Spleen (tissue), 11 donors: Measurements from ENCODE around the gene POU2F1. TPM values are rescaled to one million over a fixed set of nuclear protein-coding genes. Genes with fewer than 3 reads are reported as not detected.

ENCODE experiments used
- DNase-seq: peaks from one replicate; pipeline ENCODE4 v3.0.0-alpha.2; 2020
- H3K27ac ChIP-seq, 8 donors: fragments of 200-600 bp; sonication (generic) in 7 of 8; 1 replicate in 4 of 8; 2 replicates in 4 of 8; pipeline versions ENCODE4 v1.5.0 to v1.8.0; 2016 to 2021; ENCODE audit warnings: inconsistent platforms in 4 of 8, mild to moderate bottlenecking in 4 of 8, moderate library complexity in 1 of 8
- H3K27me3 ChIP-seq, 7 donors: fragments of 200-600 bp; sonication (generic) in 6 of 7; replicated peaks in 1 of 7; 1 replicate in 4 of 7; 2 replicates in 3 of 7; pipeline versions ENCODE4 v1.5.0 to v1.8.0; 2016 to 2021; ENCODE audit warnings: inconsistent platforms in 3 of 7, mild to moderate bottlenecking in 1 of 7
- H3K36me3 ChIP-seq, 6 donors: fragments of 200-600 bp; sonication (generic) in 5 of 6; 1 replicate in 4 of 6; 2 replicates in 2 of 6; pipeline versions ENCODE4 v1.5.0 to v1.8.0; 2016 to 2021; ENCODE audit warnings: inconsistent platforms in 2 of 6
- H3K4me1 ChIP-seq, 6 donors: fragments of 200-600 bp; sonication (generic) in 5 of 6; 1 replicate in 3 of 6; 2 replicates in 3 of 6; pipeline versions ENCODE4 v1.5.0 to v1.8.0; 2016 to 2021; ENCODE audit warnings: inconsistent platforms in 3 of 6
- H3K4me3 ChIP-seq, 8 donors: fragments of 200-600 bp; sonication (generic) in 7 of 8; 1 replicate in 4 of 8; 2 replicates in 4 of 8; pipeline versions ENCODE4 v1.5.0 to v1.8.0; 2016 to 2021; ENCODE audit warnings: inconsistent platforms in 4 of 8, mild to moderate bottlenecking in 4 of 8, moderate library complexity in 2 of 8
- H3K9me3 ChIP-seq, 8 donors: fragments of 200-600 bp; sonication (generic) in 7 of 8; 1 replicate in 4 of 8; 2 replicates in 4 of 8; pipeline versions ENCODE4 v1.5.0 to v1.8.0; 2016 to 2021; ENCODE audit warnings: inconsistent platforms in 4 of 8
- POLR2A ChIP-seq, 3 donors: fragments of 450-650 bp; IDR thresholded peaks; one replicate each; pipeline ENCODE4 v1.5.1; 2017; ENCODE audit warnings: antibody characterized with exemption in 3 of 3, mild to moderate bottlenecking in 1 of 3
- POLR2AphosphoS5 ChIP-seq, 3 donors: sonication (generic); formaldehyde crosslinking; IDR thresholded peaks; one replicate each; pipeline ENCODE4 v1.5.1; 2017; ENCODE audit warnings: antibody characterized with exemption in 3 of 3
- WGBS, 5 donors: extraction: QIAGEN DNeasy Blood & Tissue Kit in 3 of 5; methylation state at CpG; one replicate each; pipeline versions ENCODE4 v1.1.5 to v1.1.7; 2013 to 2018; 5-methylcytosine and 5-hydroxymethylcytosine counted together
- intact Hi-C: fragments of 100-400 bp; cut with DNase I; formaldehyde crosslinking; loops from one replicate; pipeline ENCODE4 v1.15.0; 2023; ENCODE audit warnings: low total_unique reads
- polyA plus RNA-seq, 3 donors: library from polyadenylated mRNA; stranded (reverse); fragments of 200-250 nt; gene quantifications; one replicate each; pipeline ENCODE4 v1.2.1, GENCODE V29; 2013
- total RNA-seq, 7 donors: library from RNA; depleted of rRNA in 3 of 7; stranded (reverse); fragments of >200 nt in 3 of 7; fragmentation: NEBNext Ultra II Directional in 4 of 7; extraction: Animal tissue kit (Norgen Biotek cat#: 25700) in 4 of 7; gene quantifications; one replicate each; pipeline versions ENCODE4 v1.1.0 to v1.2.1, GENCODE V29; 2016 to 2021
- TF ChIP-seq, protein P1 (sequence below), 11 experiments: fragments of 200-600 bp in 7 of 11; fragments of 450-650 bp in 4 of 11; sonication (generic) in 4 of 11; IDR thresholded peaks in 8 of 11; conservative IDR thresholded peaks in 3 of 11; 1 replicate in 7 of 11; 2 replicates in 4 of 11; pipeline versions ENCODE4 v1.4.0 to v1.8.0; 2016 to 2021; ENCODE audit warnings: antibody characterized with exemption in 11 of 11, inconsistent platforms in 4 of 11, mild to moderate bottlenecking in 1 of 11
- donor health status: healthy with polysubstance abuse.
- donor health status: DM: no; HTN: no; CAD: no; lungs with moderate emphysema.
- donor health status: DM: no; HTN: no; CAD: no.
- donor health status: Bipolar disorder and iron deficiency.
- donor health status: healthy.
- donor health status: DM: no; HTN: no; CAD: no.
- donor health status: DM: yes; HTN: yes; CAD: no.

Gene POU2F1
- total and polyA plus RNA-seq, 10 donors: 1.8 to 60.3 (median 27.4) TPM

DNA sequence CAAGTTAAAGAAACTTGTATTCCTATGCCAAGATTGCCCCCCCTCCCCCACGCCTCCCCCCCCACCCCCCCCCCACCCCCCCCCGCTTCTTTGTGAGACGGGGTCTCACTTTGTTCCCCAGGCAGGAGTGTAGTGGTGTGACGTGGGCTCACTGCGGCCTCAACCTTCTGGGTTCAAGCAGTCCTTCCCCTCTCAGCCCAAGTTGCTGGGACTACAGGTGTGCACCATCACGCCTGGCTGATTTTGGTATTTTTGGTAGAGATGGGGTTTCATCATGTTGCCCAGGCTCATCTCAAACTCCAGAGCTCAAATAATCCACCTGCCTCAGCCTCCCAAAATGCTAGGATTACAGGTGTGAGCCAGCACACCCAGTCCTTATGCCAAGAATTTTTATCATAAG lies 136.6 kb downstream of the POU2F1 start:
- TF ChIP-seq POLR2AphosphoS5 (IDR thresholded peaks at IDR 0.05): no peak
- no peak for TF ChIP-seq POLR2A (IDR thresholded peaks at IDR 0.05)
- TF ChIP-seq, protein P1, sequence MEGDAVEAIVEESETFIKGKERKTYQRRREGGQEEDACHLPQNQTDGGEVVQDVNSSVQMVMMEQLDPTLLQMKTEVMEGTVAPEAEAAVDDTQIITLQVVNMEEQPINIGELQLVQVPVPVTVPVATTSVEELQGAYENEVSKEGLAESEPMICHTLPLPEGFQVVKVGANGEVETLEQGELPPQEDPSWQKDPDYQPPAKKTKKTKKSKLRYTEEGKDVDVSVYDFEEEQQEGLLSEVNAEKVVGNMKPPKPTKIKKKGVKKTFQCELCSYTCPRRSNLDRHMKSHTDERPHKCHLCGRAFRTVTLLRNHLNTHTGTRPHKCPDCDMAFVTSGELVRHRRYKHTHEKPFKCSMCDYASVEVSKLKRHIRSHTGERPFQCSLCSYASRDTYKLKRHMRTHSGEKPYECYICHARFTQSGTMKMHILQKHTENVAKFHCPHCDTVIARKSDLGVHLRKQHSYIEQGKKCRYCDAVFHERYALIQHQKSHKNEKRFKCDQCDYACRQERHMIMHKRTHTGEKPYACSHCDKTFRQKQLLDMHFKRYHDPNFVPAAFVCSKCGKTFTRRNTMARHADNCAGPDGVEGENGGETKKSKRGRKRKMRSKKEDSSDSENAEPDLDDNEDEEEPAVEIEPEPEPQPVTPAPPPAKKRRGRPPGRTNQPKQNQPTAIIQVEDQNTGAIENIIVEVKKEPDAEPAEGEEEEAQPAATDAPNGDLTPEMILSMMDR (IDR thresholded peaks at IDR 0.05 in 8 of 11, conservative IDR thresholded peaks at IDR 0.05 in 3 of 11): no peak
- DNase-seq: no peak
- Histone ChIP-seq H3K36me3 (no peaks in the 10 kb centered on the region), H3K27me3 (no peaks in the 10 kb centered on the region), H3K9me3 (peaks cover 0 to 14% (median 2%) of the 10 kb centered on the region in 8 donors), H3K27ac (no peak overlapping the region), H3K4me3 (no peak overlapping the region), H3K4me1 (peaks cover 0 to 15% (median 0%) of the 10 kb centered on the region in 6 donors)
- WGBS, 5 donors: 64 to 85% (median 83%) methylated on average over 4 to 6 of the region's 6 CpGs
- intact Hi-C loops: no loop called here

DNA sequence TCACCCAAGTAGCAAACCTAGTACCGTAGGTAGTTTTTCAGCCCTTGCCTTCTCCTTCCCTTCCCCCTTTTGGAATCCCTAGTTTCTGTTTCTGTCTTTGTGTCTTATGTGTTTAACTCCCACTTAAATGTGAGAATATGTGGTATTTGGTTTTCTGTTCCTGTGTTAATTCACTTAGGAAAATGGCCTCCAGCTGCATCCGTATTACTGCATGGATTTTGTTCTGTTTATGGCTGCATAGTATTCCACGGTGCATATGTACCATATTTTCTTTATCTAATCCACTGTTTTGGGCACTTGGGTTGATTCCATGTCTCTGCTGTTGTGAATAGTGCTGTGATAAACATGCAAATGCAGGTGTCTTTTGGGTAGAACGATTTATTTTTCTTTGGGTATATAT lies 138.6 kb downstream of the POU2F1 start:
- intact Hi-C loops: no loop called here

DNA sequence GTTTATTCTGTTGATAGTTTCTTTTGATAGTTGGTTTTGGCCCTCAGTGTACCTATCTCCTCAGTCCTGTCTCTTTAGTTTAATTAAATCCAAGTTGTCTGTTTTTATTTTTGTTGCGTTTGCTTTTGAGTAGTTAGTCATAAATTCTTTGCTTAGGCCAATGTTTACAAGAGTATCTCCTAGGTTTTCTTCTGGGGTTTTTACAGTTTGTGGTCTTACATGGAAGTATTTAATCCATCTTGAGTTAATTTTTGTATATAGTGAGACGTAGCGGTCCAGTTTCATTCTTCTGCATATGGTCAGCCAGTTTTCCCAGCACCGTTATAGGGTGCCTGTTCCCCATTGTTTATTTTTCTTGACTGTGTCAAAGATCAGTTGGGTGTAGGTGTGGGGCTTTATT lies 139.4 kb downstream of the POU2F1 start:
- TF ChIP-seq, protein P1 (IDR thresholded peaks at IDR 0.05 in 8 of 11, conservative IDR thresholded peaks at IDR 0.05 in 3 of 11): no peak
- TF ChIP-seq POLR2A (IDR thresholded peaks at IDR 0.05): no peak
- no peak for TF ChIP-seq POLR2AphosphoS5 (IDR thresholded peaks at IDR 0.05)
- intact Hi-C loops: no loop called here
- Histone ChIP-seq H3K27me3 (no peaks in the 10 kb centered on the region), H3K4me1 (peaks cover 0 to 15% (median 0%) of the 10 kb centered on the region in 6 donors), H3K27ac (no peak overlapping the region), H3K36me3 (peaks cover 0 to 4% (median 0%) of the 10 kb centered on the region in 6 donors), H3K9me3 (peaks cover 0 to 7% (median 2%) of the 10 kb centered on the region in 8 donors), H3K4me3 (no peak overlapping the region)
- no peak for DNase-seq
- WGBS, 5 donors: 94 to 97% (median 96%) methylated on average over 4 of the region's 4 CpGs

More for the DNA sequence above, 138.6 kb downstream of the POU2F1 start:
- H3K36me3 ChIP-seq: no peaks in the 10 kb centered on the region
- DNase-seq: no peak
- H3K4me1 ChIP-seq: peaks cover 0 to 15% (median 0%) of the 10 kb centered on the region in 6 donors
- no peak overlapping the region for H3K4me3 ChIP-seq
- no peak for TF ChIP-seq POLR2AphosphoS5 (IDR thresholded peaks at IDR 0.05)
- TF ChIP-seq POLR2A (IDR thresholded peaks at IDR 0.05): no peak
- TF ChIP-seq, protein P1 (IDR thresholded peaks at IDR 0.05 in 8 of 11, conservative IDR thresholded peaks at IDR 0.05 in 3 of 11): no peak
- H3K27ac ChIP-seq: no peak overlapping the region
- H3K9me3 ChIP-seq: peaks cover 0 to 11% (median 2%) of the 10 kb centered on the region in 8 donors
- 90 to 98% (median 97%) methylated on average over 4 of the region's 4 CpGs for WGBS, 5 donors
- H3K27me3 ChIP-seq: no peaks in the 10 kb centered on the region

DNA sequence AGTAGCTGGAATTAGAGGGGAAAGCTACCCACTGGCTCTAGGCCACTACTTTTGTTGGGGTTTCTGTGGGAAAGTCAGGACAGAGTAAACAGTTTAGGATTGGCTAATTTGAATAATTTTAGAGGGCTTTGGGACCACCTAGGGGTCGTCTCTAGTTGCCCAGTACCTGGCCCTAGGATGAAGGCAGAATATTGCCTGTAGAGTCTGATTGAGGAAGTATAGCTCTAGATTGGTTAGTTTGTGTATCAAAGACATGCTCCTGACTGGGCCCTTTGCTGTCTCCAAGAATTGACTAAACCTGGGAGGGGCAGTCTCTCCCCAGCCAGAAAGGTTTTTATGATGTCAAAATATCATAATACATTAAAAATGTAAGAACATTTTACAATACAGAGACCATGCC lies 142.0 kb downstream of the POU2F1 start:
- WGBS, 5 donors: 67 to 100% (median 88%) methylated on average over 1 of the region's 1 CpG
- H3K36me3 ChIP-seq: peaks cover 0 to 27% (median 7%) of the 10 kb centered on the region in 6 donors
- intact Hi-C loops: no loop called here

More for the DNA sequence above, 142.0 kb downstream of the POU2F1 start:
- Histone ChIP-seq H3K4me1 (peaks cover 0 to 15% (median 0%) of the 10 kb centered on the region in 6 donors), H3K27ac (no peak overlapping the region), H3K9me3 (peaks cover 0 to 7% (median 2%) of the 10 kb centered on the region in 8 donors), H3K27me3 (no peaks in the 10 kb centered on the region), H3K4me3 (no peak overlapping the region)
- no peak for DNase-seq
- TF ChIP-seq POLR2A (IDR thresholded peaks at IDR 0.05): no peak
- no peak for TF ChIP-seq POLR2AphosphoS5 (IDR thresholded peaks at IDR 0.05)
- TF ChIP-seq, protein P1 (IDR thresholded peaks at IDR 0.05 in 8 of 11, conservative IDR thresholded peaks at IDR 0.05 in 3 of 11): no peak
